PC-3 (cell line): ENCODE measurements around the gene LTBP4. TPM values are rescaled to one million over a fixed set of nuclear protein-coding genes. Genes with fewer than 3 reads are reported as not detected.

Experiments used
- ATAC-seq: fragments of 200-7000 bp; cut with Tn5 transposase; 2 replicates; pipeline ENCODE4 v1.9.1; 2020; ENCODE audit warnings: mild to moderate bottlenecking, moderate library complexity
- BruUV-seq: library from RNA; stranded (reverse); fragments of 400-500 nt; replicated peaks from 2 replicates; lab custom pipeline; 2021; lab: Mats Ljungman, UMichigan
- CTCF ChIA-PET: fragments of 300-600 bp; sonication (Branson Sonifier 250); formaldehyde crosslinking; loops from one replicate; lab custom pipeline; 2022; ENCODE audit warnings: antibody characterized with exemption; lab: Charles Lee
- POLR2A ChIA-PET: fragments of 300-600 bp; sonication (Branson Sonifier 250); formaldehyde crosslinking; loops from one replicate; lab custom pipeline; 2022; ENCODE audit warnings: antibody characterized with exemption; ENCODE audit not compliant: unreplicated experiment; lab: Charles Lee
- DNase-seq: peaks from one replicate; pipeline ENCODE4 v3.0.0-alpha.2; 2015
- H2AFZ ChIP-seq: fragments of 300-600 bp; sonication (generic); 2 replicates; pipeline ENCODE4 v1.6.0; 2016; ENCODE audit warnings: antibody characterized with exemption, low read length
- H3F3A ChIP-seq: fragments of 300-600 bp; sonication (generic); one replicate; pipeline ENCODE4 v1.6.0; 2017; ENCODE audit warnings: antibody characterized with exemption, low read length, control low read depth, mild to moderate bottlenecking; ENCODE audit not compliant: unreplicated experiment
- H3K27ac ChIP-seq: fragments of 300-600 bp; sonication (generic); 2 replicates; pipeline ENCODE4 v1.5.1; 2016; ENCODE audit warnings: mild to moderate bottlenecking, low read length
- H3K27me3 ChIP-seq: fragments of 300-600 bp; sonication (generic); 2 replicates; pipeline ENCODE4 v1.6.1; 2016; ENCODE audit warnings: low read length, mixed read lengths
- H3K36me3 ChIP-seq: fragments of 300-600 bp; sonication (generic); 2 replicates; pipeline ENCODE4 v1.6.1; 2016; ENCODE audit warnings: low read depth, mixed run types, low read length, mixed read lengths
- H3K4me1 ChIP-seq: fragments of 300-600 bp; sonication (generic); 2 replicates; pipeline ENCODE4 v1.5.1; 2016; ENCODE audit warnings: low read length; ENCODE audit not compliant: insufficient read depth
- H3K4me2 ChIP-seq: fragments of 300-600 bp; sonication (generic); 2 replicates; pipeline ENCODE4 v1.6.0; 2016; ENCODE audit warnings: low read length
- H3K4me3 ChIP-seq: fragments of 300-600 bp; sonication (generic); 2 replicates; pipeline ENCODE4 v1.5.1; 2016; ENCODE audit warnings: mild to moderate bottlenecking, low read length, mixed read lengths
- H3K79me2 ChIP-seq: fragments of 300-600 bp; sonication (generic); 2 replicates; pipeline ENCODE4 v1.6.1; 2017; ENCODE audit warnings: low read length, mixed read lengths
- H3K9ac ChIP-seq: fragments of 300-600 bp; sonication (generic); 2 replicates; pipeline ENCODE4 v1.6.0; 2016; ENCODE audit warnings: mild to moderate bottlenecking, low read length
- H3K9me2 ChIP-seq: fragments of 300-600 bp; sonication (generic); replicated peaks from 2 replicates; pipeline ENCODE4 v1.6.1; 2016; ENCODE audit warnings: mixed run types, low read length, mixed read lengths
- H3K9me3 ChIP-seq: fragments of 300-600 bp; sonication (generic); 2 replicates; pipeline ENCODE4 v1.6.1; 2016; ENCODE audit warnings: low read length, mixed read lengths
- H4K20me1 ChIP-seq: fragments of 300-600 bp; sonication (generic); 2 replicates; pipeline ENCODE4 v1.6.1; 2016; ENCODE audit warnings: low read length, mixed read lengths
- CTCF ChIP-seq: fragments of 300-600 bp; sonication (generic); conservative IDR thresholded peaks from 2 replicates; pipeline ENCODE4 v1.5.1; 2017; ENCODE audit warnings: antibody characterized with exemption, low read depth, mild to moderate bottlenecking, low read length
- EZH2 ChIP-seq: fragments of 300-600 bp; sonication (generic); IDR thresholded peaks from one replicate; pipeline ENCODE4 v1.6.1; 2017; ENCODE audit warnings: antibody characterized with exemption, mild to moderate bottlenecking, low read length; ENCODE audit not compliant: unreplicated experiment
- EZH2phosphoT487 ChIP-seq: fragments of 300-600 bp; sonication (generic); IDR thresholded peaks from 2 replicates; pipeline ENCODE4 v1.6.1; 2018; ENCODE audit warnings: mild to moderate bottlenecking, antibody characterized with exemption, low read length, borderline replicate concordance
- intact Hi-C: fragments of 100-400 bp; cut with micrococcal nuclease; formaldehyde crosslinking; loops from 2 replicates; pipeline ENCODE4 v1.9.0; 2023
- total RNA-seq: library from RNA; depleted of rRNA; stranded (reverse); fragments of >200 nt; gene quantifications from 2 replicates; pipeline ENCODE4 v1.2.3, GENCODE V29; 2014

LTBP4 gene
- total RNA-seq, 1 experiment from 2014 or later, result 8.9 TPM

- Histone ChIP-seq H3K9me3 (no peaks in the 10 kb centered on the region), H3K9ac (no peak overlapping the region), H3K79me2 (no peaks in the 10 kb centered on the region), H2AFZ (no peak overlapping the region), H3K4me1 (no peaks in the 10 kb centered on the region; the same call in 1 of the 2 replicates), H3F3A (no peaks in the 10 kb centered on the region), H3K4me3 (no peak overlapping the region), H3K9me2 (no peaks in the 10 kb centered on the region), H3K4me2 (no peak overlapping the region), H3K36me3 (no peaks in the 10 kb centered on the region), H4K20me1 (no peaks in the 10 kb centered on the region), H3K27ac (no peak overlapping the region), H3K27me3 (no peaks in the 10 kb centered on the region)
- ATAC-seq (no peak), DNase-seq (no peak)
- TF ChIP-seq CTCF (no peak), EZH2 (no peak), EZH2phosphoT487 (no peak)
- intact Hi-C loops, result no loop called here
- POLR2A ChIA-PET, result no interaction called here
- BruUV-seq, result no TSS peak
- CTCF ChIA-PET, result no interaction called here
Observed at GRCh38 chr19:40580619-40581018, 20.6 kb upstream of the LTBP4 start.

- H3K36me3 ChIP-seq, result no peaks in the 10 kb centered on the region
- no peak overlapping the region for H3K4me2 ChIP-seq
- no peaks in the 10 kb centered on the region for H4K20me1 ChIP-seq
- intact Hi-C loops, result no loop called here
- DNase-seq (no peak), ATAC-seq (no peak)
- H3K4me1 ChIP-seq, result no peaks in the 10 kb centered on the region
- no peaks in the 10 kb centered on the region for H3K27me3 ChIP-seq
- TF ChIP-seq EZH2phosphoT487 (no peak), CTCF (no peak), EZH2 (no peak)
- H3K9ac ChIP-seq, result no peak overlapping the region
- ChIA-PET CTCF (no interaction called here), POLR2A (interaction anchor here (0.7 kb wide), 1 partner anchor 8 kb away, joined by 20 read pairs; no protein-coding TSS in a partner anchor)
- no peak overlapping the region for H2AFZ ChIP-seq
- no TSS peak for BruUV-seq
- H3K9me3 ChIP-seq, result no peaks in the 10 kb centered on the region
- H3K4me3 ChIP-seq, result no peak overlapping the region
- H3K79me2 ChIP-seq, result no peaks in the 10 kb centered on the region
- H3F3A ChIP-seq, result no peaks in the 10 kb centered on the region
- H3K27ac ChIP-seq, result no peak overlapping the region
- no peaks in the 10 kb centered on the region for H3K9me2 ChIP-seq
Observed at GRCh38 chr19:40581531-40581930, 19.6 kb upstream of the LTBP4 start.

GRCh38 chr19:40582467-40582866, 18.7 kb upstream of the LTBP4 start:
- H3K79me2 ChIP-seq, result no peaks in the 10 kb centered on the region
- H3K4me1 ChIP-seq, result no peaks in the 10 kb centered on the region
- no peak overlapping the region for H3K27ac ChIP-seq
- H4K20me1 ChIP-seq, result no peaks in the 10 kb centered on the region
- intact Hi-C loops, result no loop called here
- no peaks in the 10 kb centered on the region for H3K9me2 ChIP-seq
- DNase-seq (no peak), ATAC-seq (no peak)
- no peak overlapping the region for H3K4me3 ChIP-seq
- no peak for TF ChIP-seq CTCF
- no peak for TF ChIP-seq EZH2phosphoT487
- TF ChIP-seq EZH2, result no peak
- BruUV-seq, result no TSS peak
- no peaks in the 10 kb centered on the region for H3K27me3 ChIP-seq
- no peaks in the 10 kb centered on the region for H3F3A ChIP-seq
- no peak overlapping the region for H3K4me2 ChIP-seq
- ChIA-PET POLR2A (no interaction called here), CTCF (no interaction called here)
- H3K36me3 ChIP-seq, result no peaks in the 10 kb centered on the region
- no peak overlapping the region for H3K9ac ChIP-seq
- no peaks in the 10 kb centered on the region for H3K9me3 ChIP-seq
- no peak overlapping the region for H2AFZ ChIP-seq
